Measurements from ENCODE around the gene RPSA. TPM values are rescaled to one million over a fixed set of nuclear protein-coding genes. Genes with fewer than 3 reads are reported as not detected.
"Not testable (repeated sequence)": the region's sequence is repeated elsewhere in the genome, so short reads cannot be mapped to it uniquely, and the experiment has no call there.

The RPSA gene
- polyA plus RNA-seq (2012; ENCODE audit: insufficient read depth, insufficient read length) = 2,053 TPM

- DNase-seq (ENCODE audit: low read depth, low spot score) = peak; percentile 98
- peak within 1 kb of the TSS; percentile 79 for H3K4me3 ChIP-seq (ENCODE audit: low read length)
Observed at GRCh38 chr3:39406368-39407258, at the start of gene RPSA. Gene RPSA, plus strand, starts transcription at chr3:39406720. Its CDS starts 934 bp downstream, at chr3:39407654.

GRCh38 chr3:39358333-39358732, 48.2 kb upstream of the RPSA start:
- DNase-seq (ENCODE audit: low read depth, low spot score) = peak; percentile 92
- H3K4me3 ChIP-seq (ENCODE audit: low read length) = peak overlapping the region; percentile 9; the same call in 1 of the 2 replicates

GRCh38 chr3:39361252-39361927, 45.1 kb upstream of the RPSA start:
- H3K4me3 ChIP-seq (ENCODE audit: low read length) = no peak overlapping the region
- peak; percentile 89 for DNase-seq (ENCODE audit: low read depth, low spot score)

GRCh38 chr3:39362192-39362591, 44.3 kb upstream of the RPSA start:
- DNase-seq (ENCODE audit: low read depth, low spot score) = no peak
- H3K4me3 ChIP-seq (ENCODE audit: low read length) = no peak overlapping the region

- no peak for DNase-seq (ENCODE audit: low read depth, low spot score)
- no peak overlapping the region for H3K4me3 ChIP-seq (ENCODE audit: low read length)
Observed at GRCh38 chr3:39362812-39363211, 43.7 kb upstream of the RPSA start.

GRCh38 chr3:39370450-39370849, 36.1 kb upstream of the RPSA start:
- not testable (repeated sequence) for DNase-seq (ENCODE audit: low read depth, low spot score); H3K4me3 ChIP-seq (ENCODE audit: low read length)

GRCh38 chr3:39372833-39373232, 33.7 kb upstream of the RPSA start:
- DNase-seq (ENCODE audit: low read depth, low spot score) = no peak
- H3K4me3 ChIP-seq (ENCODE audit: low read length) = no peak overlapping the region

GRCh38 chr3:39376959-39377634, 29.4 kb upstream of the RPSA start:
- H3K4me3 ChIP-seq (ENCODE audit: low read length) = no peak overlapping the region
- no peak for DNase-seq (ENCODE audit: low read depth, low spot score)

- peak; percentile 89 for DNase-seq (ENCODE audit: low read depth, low spot score)
- H3K4me3 ChIP-seq (ENCODE audit: low read length) = no peak overlapping the region
Observed at GRCh38 chr3:39378088-39378487, 28.4 kb upstream of the RPSA start.

GRCh38 chr3:39378957-39379777, 27.4 kb upstream of the RPSA start:
- H3K4me3 ChIP-seq (ENCODE audit: low read length) = no peak overlapping the region
- no peak for DNase-seq (ENCODE audit: low read depth, low spot score)

- peak; percentile 60 for DNase-seq (ENCODE audit: low read depth, low spot score)
- H3K4me3 ChIP-seq (ENCODE audit: low read length) = no peak overlapping the region
Observed at GRCh38 chr3:39379778-39380155, 26.8 kb upstream of the RPSA start.

- no peak overlapping the region for H3K4me3 ChIP-seq (ENCODE audit: low read length)
- no peak for DNase-seq (ENCODE audit: low read depth, low spot score)
Observed at GRCh38 chr3:39381432-39381831, 25.1 kb upstream of the RPSA start.

- peak; percentile 87 for DNase-seq (ENCODE audit: low read depth, low spot score)
Observed at GRCh38 chr3:39383045-39383880, 23.3 kb upstream of the RPSA start, which contains the start of gene SLC25A38. Gene SLC25A38, plus strand, starts transcription at chr3:39383370. Its CDS starts 355 bp downstream, at chr3:39383725.

GRCh38 chr3:39383881-39384664, 22.4 kb upstream of the RPSA start:
- H3K4me3 ChIP-seq (ENCODE audit: low read length) = peak overlapping the region; percentile 72
- peak; percentile 88 for DNase-seq (ENCODE audit: low read depth, low spot score)

More at GRCh38 chr3:39383045-39383880, 23.3 kb upstream of the RPSA start, which contains the start of gene SLC25A38:
- H3K4me3 ChIP-seq (ENCODE audit: low read length) = peak within 1 kb of the TSS; percentile 72

GRCh38 chr3:39384665-39385000, 21.9 kb upstream of the RPSA start:
- H3K4me3 ChIP-seq (ENCODE audit: low read length) = peak overlapping the region; percentile 72
- no peak for DNase-seq (ENCODE audit: low read depth, low spot score)

- no peak overlapping the region for H3K4me3 ChIP-seq (ENCODE audit: low read length)
- no peak for DNase-seq (ENCODE audit: low read depth, low spot score)
Observed at GRCh38 chr3:39385456-39386090, 20.9 kb upstream of the RPSA start.

- DNase-seq (ENCODE audit: low read depth, low spot score) = no peak
- H3K4me3 ChIP-seq (ENCODE audit: low read length) = no peak overlapping the region
Observed at GRCh38 chr3:39386318-39386717, 20.2 kb upstream of the RPSA start.
